Measurements from ENCODE around the gene SAPCD2.

- no peak for TF ChIP-seq YY1 (IDR thresholded peaks at IDR 0.05; ENCODE audit: insufficient read depth, insufficient read length)
- TF ChIP-seq ZNF274 (IDR thresholded peaks at IDR 0.05; ENCODE audit: low read depth, low read length) = no peak
- no peak for TF ChIP-seq SUZ12 (IDR thresholded peaks at IDR 0.05; ENCODE audit: extremely low read depth, insufficient read depth, insufficient read length)
Measured at GRCh38 chr9:137014166-137014565, 56.2 kb downstream of the SAPCD2 start.

Data from NT2/D1 (cell line).